Measurements from ENCODE around the gene HMGN4. TPM values are rescaled to one million over a fixed set of nuclear protein-coding genes. Genes with fewer than 3 reads are reported as not detected.

Gene HMGN4
- total RNA-seq, 1 experiment from 2014 or later, result 29.6 TPM

DNA sequence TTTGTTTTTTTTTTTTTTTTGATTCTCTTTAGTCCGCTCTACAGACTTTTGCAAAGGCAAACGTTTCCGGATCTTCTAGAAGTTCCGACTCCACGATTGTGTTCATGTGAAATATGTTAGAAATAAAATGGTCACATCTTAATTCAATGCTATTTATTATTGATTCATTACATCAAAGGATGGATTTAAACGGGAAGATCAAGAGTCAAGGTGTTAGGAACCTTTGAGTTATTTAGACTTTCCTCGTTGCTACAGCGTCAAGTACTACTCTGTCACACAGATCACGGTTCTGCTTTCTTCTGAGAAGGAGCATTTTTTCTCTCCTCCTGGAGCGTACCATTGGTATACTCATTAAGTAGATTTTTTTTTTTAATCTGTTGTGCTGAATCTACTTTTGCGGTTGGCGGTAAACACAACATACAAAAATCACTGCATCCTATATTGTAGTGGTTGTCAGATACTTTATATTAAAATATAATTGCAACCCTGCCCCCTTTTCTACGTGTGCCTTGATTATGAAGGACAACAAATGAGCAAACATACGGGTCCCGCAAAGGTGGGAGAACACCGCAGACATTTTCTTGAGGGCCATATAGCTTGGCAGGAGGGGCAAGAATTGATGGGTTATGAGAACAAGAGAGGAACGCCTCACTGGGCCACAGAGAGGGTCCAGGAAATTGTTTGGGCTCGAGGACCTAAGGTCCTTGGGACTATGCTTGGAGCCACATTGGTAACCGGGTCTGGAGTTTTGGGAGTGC lies 17.5 kb downstream of the HMGN4 start:
- POLR2A ChIA-PET, result no interaction called here
- DNase-seq, result no peak
- Mint-ChIP-seq H3K4me1 (ENCODE audit: low read depth, unreplicated experiment) (peaks cover 8% of the 10 kb centered on the region), H3K27me3 (ENCODE audit: insufficient read depth, unreplicated experiment) (no peaks in the 10 kb centered on the region), H3K4me3 (ENCODE audit: unreplicated experiment) (peak overlapping the region; percentile 54), H3K36me3 (ENCODE audit: insufficient read depth, unreplicated experiment) (peaks cover 12% of the 10 kb centered on the region), H3K27ac (ENCODE audit: unreplicated experiment) (peak overlapping the region; percentile 78), H3K9me3 (ENCODE audit: unreplicated experiment) (no peaks in the 10 kb centered on the region)
- H3K36me3 ChIP-seq (ENCODE audit: control insufficient read depth, insufficient read depth, low read length), result no peaks in the 10 kb centered on the region
- no peak for TF ChIP-seq CTCF (IDR thresholded peaks at IDR 0.05; ENCODE audit: insufficient read depth in 1 of 2, low read depth in 1 of 2, low read length in 1 of 2, severe bottlenecking in 1 of 2, unreplicated experiment in 1 of 2)
- BruUV-seq (replicated peaks), result no TSS peak
- H3K4me3 ChIP-seq (ENCODE audit: low read depth, low read length), result no peak overlapping the region
- no peaks in the 10 kb centered on the region for H3K27me3 ChIP-seq (replicated peaks; ENCODE audit: control insufficient read depth, insufficient read depth, low read length)
- H3K4me1 ChIP-seq, result no peaks in the 10 kb centered on the region; the same call in 1 of the 2 replicates
- CTCF ChIA-PET, result interaction anchor here (0.6 to 1.0 kb wide), 3 partner anchors 9 to 214 kb away, joined by 3 to 5 read pairs (median 5); no protein-coding TSS in a partner anchor
- H3K9me3 ChIP-seq, result no peaks in the 10 kb centered on the region
- intact Hi-C loops (cut with micrococcal nuclease; ENCODE audit: unreplicated experiment), result no loop called here

GRCh38 chr6:26556263-26557070 lies 18.3 kb downstream of the HMGN4 start:
- TSS peak; percentile 99 for BruUV-seq (replicated peaks)
- H3K4me3 ChIP-seq (ENCODE audit: low read depth, low read length), result no peak overlapping the region
- H3K27me3 Mint-ChIP-seq (ENCODE audit: insufficient read depth, unreplicated experiment), result no peaks in the 10 kb centered on the region
- intact Hi-C loops (cut with micrococcal nuclease; ENCODE audit: unreplicated experiment), result no loop called here
- POLR2A ChIA-PET, result interaction anchor here (0.6 to 0.8 kb wide), 2 partner anchors 452 to 577 kb away, joined by 3 read pairs; no protein-coding TSS in a partner anchor
- DNase-seq, result peak; percentile 64 to 70
- no peaks in the 10 kb centered on the region for H3K27me3 ChIP-seq (replicated peaks; ENCODE audit: control insufficient read depth, insufficient read depth, low read length)
- TF ChIP-seq CTCF (IDR thresholded peaks at IDR 0.05; ENCODE audit: insufficient read depth in 1 of 2, low read depth in 1 of 2, low read length in 1 of 2, severe bottlenecking in 1 of 2, unreplicated experiment in 1 of 2), result no peak
- H3K4me1 Mint-ChIP-seq (ENCODE audit: low read depth, unreplicated experiment), result peaks cover 8% of the 10 kb centered on the region
- H3K9me3 ChIP-seq, result no peaks in the 10 kb centered on the region
- no peaks in the 10 kb centered on the region for H3K9me3 Mint-ChIP-seq (ENCODE audit: unreplicated experiment)
- peak overlapping the region; percentile 54 for H3K4me3 Mint-ChIP-seq (ENCODE audit: unreplicated experiment)
- CTCF ChIA-PET, result interaction anchor here (0.6 to 1.0 kb wide), 4 partner anchors 8 to 215 kb away, joined by 3 to 5 read pairs (median 4); no protein-coding TSS in a partner anchor
- H3K27ac Mint-ChIP-seq (ENCODE audit: unreplicated experiment), result peak overlapping the region; percentile 78
- peaks cover 12% of the 10 kb centered on the region for H3K36me3 Mint-ChIP-seq (ENCODE audit: insufficient read depth, unreplicated experiment)
- H3K36me3 ChIP-seq (ENCODE audit: control insufficient read depth, insufficient read depth, low read length), result no peaks in the 10 kb centered on the region
- no peaks in the 10 kb centered on the region; the same call in 1 of the 2 replicates for H3K4me1 ChIP-seq
